ENCODE measurements around the gene ADGRG3. TPM values are rescaled to one million over a fixed set of nuclear protein-coding genes. Genes with fewer than 3 reads are reported as not detected.

Gene ADGRG3
- total and polyA plus RNA-seq, 10 of the 15 experiments (the other 5 are each of a cell fraction or from before 2014, with no cell fraction given): 0.10 to 0.11 (median 0.10) TPM; not detected in 7

DNA sequence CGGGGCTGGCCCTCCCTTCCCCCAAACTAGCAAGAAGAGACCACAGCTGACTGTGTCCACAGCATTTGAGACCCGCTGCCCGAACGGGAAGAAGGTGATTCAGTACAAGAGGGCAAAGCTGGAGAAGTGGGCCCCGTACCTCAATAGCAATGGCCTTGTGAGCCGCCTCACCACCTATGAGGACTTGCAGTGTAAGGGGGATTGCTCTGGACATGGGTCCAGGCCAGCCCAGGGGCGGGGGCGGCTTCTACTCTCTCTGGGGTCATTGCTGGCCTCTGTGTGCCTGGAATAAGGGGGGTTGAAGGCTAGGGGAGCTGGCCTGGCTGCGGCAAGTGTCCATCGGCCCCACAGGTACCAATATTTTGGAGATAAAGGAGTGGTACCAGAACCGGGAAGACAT, 54.5 kb downstream of the ADGRG3 start (continued):
- TF ChIP-seq IKZF2 (IDR thresholded peaks at IDR 0.05): no peak
- TF ChIP-seq, protein P1, sequence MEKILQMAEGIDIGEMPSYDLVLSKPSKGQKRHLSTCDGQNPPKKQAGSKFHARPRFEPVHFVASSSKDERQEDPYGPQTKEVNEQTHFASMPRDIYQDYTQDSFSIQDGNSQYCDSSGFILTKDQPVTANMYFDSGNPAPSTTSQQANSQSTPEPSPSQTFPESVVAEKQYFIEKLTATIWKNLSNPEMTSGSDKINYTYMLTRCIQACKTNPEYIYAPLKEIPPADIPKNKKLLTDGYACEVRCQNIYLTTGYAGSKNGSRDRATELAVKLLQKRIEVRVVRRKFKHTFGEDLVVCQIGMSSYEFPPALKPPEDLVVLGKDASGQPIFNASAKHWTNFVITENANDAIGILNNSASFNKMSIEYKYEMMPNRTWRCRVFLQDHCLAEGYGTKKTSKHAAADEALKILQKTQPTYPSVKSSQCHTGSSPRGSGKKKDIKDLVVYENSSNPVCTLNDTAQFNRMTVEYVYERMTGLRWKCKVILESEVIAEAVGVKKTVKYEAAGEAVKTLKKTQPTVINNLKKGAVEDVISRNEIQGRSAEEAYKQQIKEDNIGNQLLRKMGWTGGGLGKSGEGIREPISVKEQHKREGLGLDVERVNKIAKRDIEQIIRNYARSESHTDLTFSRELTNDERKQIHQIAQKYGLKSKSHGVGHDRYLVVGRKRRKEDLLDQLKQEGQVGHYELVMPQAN (conservative IDR thresholded peaks at IDR 0.05): no peak
- TF ChIP-seq, protein P2, sequence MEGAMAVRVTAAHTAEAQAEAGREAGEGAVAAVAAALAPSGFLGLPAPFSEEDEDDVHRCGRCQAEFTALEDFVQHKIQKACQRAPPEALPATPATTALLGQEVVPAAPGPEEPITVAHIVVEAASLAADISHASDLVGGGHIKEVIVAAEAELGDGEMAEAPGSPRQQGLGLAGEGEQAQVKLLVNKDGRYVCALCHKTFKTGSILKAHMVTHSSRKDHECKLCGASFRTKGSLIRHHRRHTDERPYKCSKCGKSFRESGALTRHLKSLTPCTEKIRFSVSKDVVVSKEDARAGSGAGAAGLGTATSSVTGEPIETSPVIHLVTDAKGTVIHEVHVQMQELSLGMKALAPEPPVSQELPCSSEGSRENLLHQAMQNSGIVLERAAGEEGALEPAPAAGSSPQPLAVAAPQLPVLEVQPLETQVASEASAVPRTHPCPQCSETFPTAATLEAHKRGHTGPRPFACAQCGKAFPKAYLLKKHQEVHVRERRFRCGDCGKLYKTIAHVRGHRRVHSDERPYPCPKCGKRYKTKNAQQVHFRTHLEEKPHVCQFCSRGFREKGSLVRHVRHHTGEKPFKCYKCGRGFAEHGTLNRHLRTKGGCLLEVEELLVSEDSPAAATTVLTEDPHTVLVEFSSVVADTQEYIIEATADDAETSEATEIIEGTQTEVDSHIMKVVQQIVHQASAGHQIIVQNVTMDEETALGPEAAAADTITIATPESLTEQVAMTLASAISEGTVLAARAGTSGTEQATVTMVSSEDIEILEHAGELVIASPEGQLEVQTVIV (IDR thresholded peaks at IDR 0.05; ENCODE audit: borderline replicate concordance, partially characterized antibody): no peak
- no peak for TF ChIP-seq SUZ12 (IDR thresholded peaks at IDR 0.05; ENCODE audit: unreplicated experiment)
- no peak for TF ChIP-seq SMAD5 (IDR thresholded peaks at IDR 0.05; ENCODE audit: low read depth)
- TF ChIP-seq BACH1 (IDR thresholded peaks at IDR 0.05; ENCODE audit: borderline replicate concordance): no peak

DNA sequence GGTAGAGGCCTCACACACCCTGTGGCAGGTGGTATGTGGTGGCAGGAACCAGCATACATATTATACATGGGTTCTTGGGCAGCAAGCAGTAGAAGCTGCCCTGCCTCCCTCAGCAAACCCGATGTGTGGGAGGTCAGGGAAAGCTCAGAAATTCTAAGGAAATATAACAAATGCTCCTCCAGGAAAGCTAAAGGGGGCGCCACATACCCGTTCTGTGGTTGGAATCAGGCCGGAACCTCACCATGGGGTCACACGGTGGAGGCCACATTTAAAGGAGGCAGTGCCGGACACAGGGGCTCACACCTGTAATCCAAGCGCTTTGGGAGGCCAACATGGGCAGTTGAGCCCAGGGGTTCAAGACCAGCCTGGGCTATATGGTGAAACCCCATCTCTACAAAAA, 55.1 kb downstream of the ADGRG3 start:
- FAIRE-seq (no peak), DNase-seq (ENCODE audit: low read depth, low spot score) (no peak), ATAC-seq (no peak)
- RAD21 ChIA-PET (ENCODE audit: unreplicated experiment): no interaction called here
- no peak overlapping the region for H3K4me3 ChIP-seq
- no TSS peak for BruUV-seq (replicated peaks)
- SMC1A ChIA-PET (ENCODE audit: uncharacterized antibody, unreplicated experiment): interaction anchor here (1.1 kb wide), 1 partner anchor 74 kb away, joined by 3 read pairs; no protein-coding TSS in a partner anchor
- H2AFZ ChIP-seq (ENCODE audit: control insufficient read depth, low read depth, low read length): no peak overlapping the region
- 52% methylated on average over 7 of the region's 7 CpGs for WGBS (ENCODE audit: insufficient coverage, insufficient replicate concordance, low lambda C conversion rate, missing lambda C conversion rate)
- in situ Hi-C loops (cut with MboI): no loop called here
- H3K79me2 ChIP-seq (ENCODE audit: control insufficient read depth, insufficient read depth, low read length): no peaks in the 10 kb centered on the region
- no peaks in the 10 kb centered on the region for H3K4me1 ChIP-seq (ENCODE audit: control insufficient read depth, insufficient read depth, low read length)
- CTCF ChIA-PET: interaction anchor here (1.0 to 1.5 kb wide), 2 partner anchors 138 to 147 kb away, joined by 3 to 5 read pairs; no protein-coding TSS in a partner anchor
- H3K9ac ChIP-seq (ENCODE audit: control insufficient read depth, insufficient read depth, low read length): no peak overlapping the region
- no peak overlapping the region for H3K27ac ChIP-seq (ENCODE audit: control insufficient read depth, insufficient read depth)
- H3K36me3 ChIP-seq (ENCODE audit: control insufficient read depth in 2 of 2, insufficient read depth in 2 of 2, low read length in 1 of 2): no peaks in the 10 kb centered on the region
- H3K27me3 ChIP-seq (replicated peaks in 1 of 2; ENCODE audit: control insufficient read depth in 2 of 2, insufficient read depth in 2 of 2, low read length in 1 of 2): no peaks in the 10 kb centered on the region
- no peaks in the 10 kb centered on the region for H4K20me1 ChIP-seq (ENCODE audit: control insufficient read depth, insufficient read depth)
- no peaks in the 10 kb centered on the region for H3K9me3 ChIP-seq (replicated peaks; ENCODE audit: control insufficient read depth, insufficient read depth, low read length)
- intact Hi-C loops (cut with micrococcal nuclease; ENCODE audit: unreplicated experiment): no loop called here
- POLR2A ChIA-PET: no interaction called here
- H3K4me2 ChIP-seq (ENCODE audit: control insufficient read depth, insufficient read depth): no peak overlapping the region
- TF ChIP-seq, protein P3, sequence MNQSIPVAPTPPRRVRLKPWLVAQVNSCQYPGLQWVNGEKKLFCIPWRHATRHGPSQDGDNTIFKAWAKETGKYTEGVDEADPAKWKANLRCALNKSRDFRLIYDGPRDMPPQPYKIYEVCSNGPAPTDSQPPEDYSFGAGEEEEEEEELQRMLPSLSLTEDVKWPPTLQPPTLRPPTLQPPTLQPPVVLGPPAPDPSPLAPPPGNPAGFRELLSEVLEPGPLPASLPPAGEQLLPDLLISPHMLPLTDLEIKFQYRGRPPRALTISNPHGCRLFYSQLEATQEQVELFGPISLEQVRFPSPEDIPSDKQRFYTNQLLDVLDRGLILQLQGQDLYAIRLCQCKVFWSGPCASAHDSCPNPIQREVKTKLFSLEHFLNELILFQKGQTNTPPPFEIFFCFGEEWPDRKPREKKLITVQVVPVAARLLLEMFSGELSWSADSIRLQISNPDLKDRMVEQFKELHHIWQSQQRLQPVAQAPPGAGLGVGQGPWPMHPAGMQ (IDR thresholded peaks at IDR 0.05; ENCODE audit: borderline replicate concordance): no peak
- TF ChIP-seq, protein P4, sequence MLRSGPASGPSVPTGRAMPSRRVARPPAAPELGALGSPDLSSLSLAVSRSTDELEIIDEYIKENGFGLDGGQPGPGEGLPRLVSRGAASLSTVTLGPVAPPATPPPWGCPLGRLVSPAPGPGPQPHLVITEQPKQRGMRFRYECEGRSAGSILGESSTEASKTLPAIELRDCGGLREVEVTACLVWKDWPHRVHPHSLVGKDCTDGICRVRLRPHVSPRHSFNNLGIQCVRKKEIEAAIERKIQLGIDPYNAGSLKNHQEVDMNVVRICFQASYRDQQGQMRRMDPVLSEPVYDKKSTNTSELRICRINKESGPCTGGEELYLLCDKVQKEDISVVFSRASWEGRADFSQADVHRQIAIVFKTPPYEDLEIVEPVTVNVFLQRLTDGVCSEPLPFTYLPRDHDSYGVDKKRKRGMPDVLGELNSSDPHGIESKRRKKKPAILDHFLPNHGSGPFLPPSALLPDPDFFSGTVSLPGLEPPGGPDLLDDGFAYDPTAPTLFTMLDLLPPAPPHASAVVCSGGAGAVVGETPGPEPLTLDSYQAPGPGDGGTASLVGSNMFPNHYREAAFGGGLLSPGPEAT (IDR thresholded peaks at IDR 0.05; ENCODE audit: low read depth): no peak
- TF ChIP-seq, protein P5, sequence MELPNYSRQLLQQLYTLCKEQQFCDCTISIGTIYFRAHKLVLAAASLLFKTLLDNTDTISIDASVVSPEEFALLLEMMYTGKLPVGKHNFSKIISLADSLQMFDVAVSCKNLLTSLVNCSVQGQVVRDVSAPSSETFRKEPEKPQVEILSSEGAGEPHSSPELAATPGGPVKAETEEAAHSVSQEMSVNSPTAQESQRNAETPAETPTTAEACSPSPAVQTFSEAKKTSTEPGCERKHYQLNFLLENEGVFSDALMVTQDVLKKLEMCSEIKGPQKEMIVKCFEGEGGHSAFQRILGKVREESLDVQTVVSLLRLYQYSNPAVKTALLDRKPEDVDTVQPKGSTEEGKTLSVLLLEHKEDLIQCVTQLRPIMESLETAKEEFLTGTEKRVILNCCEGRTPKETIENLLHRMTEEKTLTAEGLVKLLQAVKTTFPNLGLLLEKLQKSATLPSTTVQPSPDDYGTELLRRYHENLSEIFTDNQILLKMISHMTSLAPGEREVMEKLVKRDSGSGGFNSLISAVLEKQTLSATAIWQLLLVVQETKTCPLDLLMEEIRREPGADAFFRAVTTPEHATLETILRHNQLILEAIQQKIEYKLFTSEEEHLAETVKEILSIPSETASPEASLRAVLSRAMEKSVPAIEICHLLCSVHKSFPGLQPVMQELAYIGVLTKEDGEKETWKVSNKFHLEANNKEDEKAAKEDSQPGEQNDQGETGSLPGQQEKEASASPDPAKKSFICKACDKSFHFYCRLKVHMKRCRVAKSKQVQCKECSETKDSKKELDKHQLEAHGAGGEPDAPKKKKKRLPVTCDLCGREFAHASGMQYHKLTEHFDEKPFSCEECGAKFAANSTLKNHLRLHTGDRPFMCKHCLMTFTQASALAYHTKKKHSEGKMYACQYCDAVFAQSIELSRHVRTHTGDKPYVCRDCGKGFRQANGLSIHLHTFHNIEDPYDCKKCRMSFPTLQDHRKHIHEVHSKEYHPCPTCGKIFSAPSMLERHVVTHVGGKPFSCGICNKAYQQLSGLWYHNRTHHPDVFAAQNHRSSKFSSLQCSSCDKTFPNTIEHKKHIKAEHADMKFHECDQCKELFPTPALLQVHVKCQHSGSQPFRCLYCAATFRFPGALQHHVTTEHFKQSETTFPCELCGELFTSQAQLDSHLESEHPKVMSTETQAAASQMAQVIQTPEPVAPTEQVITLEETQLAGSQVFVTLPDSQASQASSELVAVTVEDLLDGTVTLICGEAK (IDR thresholded peaks at IDR 0.05; ENCODE audit: borderline replicate concordance): no peak
- TF ChIP-seq ETV6 (conservative IDR thresholded peaks at IDR 0.05 in 1 of 2, IDR thresholded peaks at IDR 0.05 in 1 of 2; ENCODE audit: borderline replicate concordance in 1 of 2, low read depth in 1 of 2): no peak
